Activated CD8-positive, alpha-beta memory T cell treated with anti-CD3 and anti-CD28 coated beads for 36 hours (primary cell): ENCODE results near the gene CTDSPL. TPM values are rescaled to one million over a fixed set of nuclear protein-coding genes. Genes with fewer than 3 reads are reported as not detected.

Experiments used
- CTCF ChIA-PET: fragments of 350-600 bp; sonication (Branson Sonifier 250); formaldehyde crosslinking; loops from one replicate; lab custom pipeline; 2021; ENCODE audit warnings: antibody characterized with exemption; lab: Charles Lee
- POLR2A ChIA-PET: fragments of 350-600 bp; sonication (Branson Sonifier 250); formaldehyde crosslinking; loops from one replicate; lab custom pipeline; 2021; ENCODE audit warnings: antibody characterized with exemption; lab: Charles Lee
- total RNA-seq, 2 experiments: library from RNA; stranded (reverse); gene quantifications; one replicate each; pipeline ENCODE4 v1.2.3, GENCODE V29; 2021

Gene CTDSPL
- total RNA-seq, 2 experiments from 2014 or later: 1.0 to 1.6 TPM

GRCh38 chr3:37852097-37852496, 9.6 kb upstream of the CTDSPL start:
- ChIA-PET CTCF (no interaction called here), POLR2A (no interaction called here)

GRCh38 chr3:37852771-37853170, 8.9 kb upstream of the CTDSPL start:
- ChIA-PET POLR2A (no interaction called here), CTCF (no interaction called here)

DNA sequence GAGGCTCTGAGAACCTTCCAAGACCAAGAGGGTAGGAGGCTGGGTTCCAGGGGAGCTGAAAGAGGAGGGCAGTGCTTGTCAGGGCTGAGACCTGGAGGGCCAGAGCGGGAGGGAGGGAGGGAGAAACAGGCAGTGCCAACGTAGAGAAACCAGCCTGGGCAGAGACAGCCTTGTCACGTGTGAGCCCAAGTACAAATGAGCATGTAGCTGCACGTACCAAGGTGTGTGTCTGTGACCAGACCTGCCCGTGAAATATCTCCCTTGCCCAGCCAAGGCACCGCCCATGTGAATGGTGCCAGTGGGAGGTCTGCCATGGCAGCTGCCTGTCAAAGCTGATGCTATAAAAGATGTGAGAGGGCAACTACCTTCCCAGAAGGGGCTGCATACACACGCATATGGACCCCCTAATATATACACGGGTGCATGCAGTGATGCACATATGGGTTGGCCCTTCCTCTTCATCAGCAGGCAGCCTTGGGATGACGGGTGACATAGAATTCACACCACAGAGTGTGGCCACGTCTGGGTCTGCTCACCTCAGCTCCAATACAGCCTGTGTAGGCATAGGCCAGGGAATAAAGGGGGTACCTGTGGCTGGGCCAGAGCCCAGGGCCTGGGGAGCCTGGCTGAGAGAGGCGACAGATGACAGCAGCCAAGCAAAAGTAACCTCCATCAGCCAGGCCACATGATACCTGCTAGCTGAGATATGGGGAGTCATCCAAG, 7.8 kb upstream of the CTDSPL start:
- ChIA-PET POLR2A (no interaction called here), CTCF (interaction anchor here (1.3 to 4.0 kb wide), 3 partner anchors 105 to 120 kb away, joined by 3 to 34 read pairs (median 29); no protein-coding TSS in a partner anchor)

DNA sequence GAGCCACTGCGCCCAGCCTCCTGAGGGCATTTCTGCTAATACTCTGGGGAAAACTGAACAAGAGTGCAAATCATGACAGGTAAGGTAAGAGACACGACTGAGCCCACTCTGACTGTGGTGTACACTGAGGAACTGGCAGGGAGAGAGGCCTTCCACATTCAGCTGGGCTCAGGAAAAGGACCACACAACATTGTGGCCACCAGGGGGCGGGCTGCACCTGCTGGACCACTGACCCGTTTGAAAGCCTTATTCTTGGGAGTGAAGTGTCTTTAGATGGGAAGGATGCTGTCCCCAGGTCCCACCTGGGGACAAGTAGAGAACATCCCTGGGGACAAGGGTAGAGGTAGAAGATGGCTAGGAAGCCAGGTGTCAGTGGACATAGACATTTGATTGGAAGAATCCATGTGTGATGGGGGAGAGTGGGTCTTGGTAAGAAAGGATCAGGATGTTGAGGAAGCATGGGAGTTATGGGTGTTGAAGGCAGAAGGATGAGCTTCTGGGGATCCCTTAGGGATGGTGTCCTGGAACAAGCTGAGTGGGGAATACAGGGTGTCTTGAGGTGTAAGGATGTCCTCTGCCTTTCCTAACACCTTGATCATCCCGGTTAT, 6.2 kb upstream of the CTDSPL start:
- CTCF ChIA-PET: interaction anchor here (0.6 to 4.0 kb wide), 10 partner anchors 9 to 140 kb away, joined by 3 to 34 read pairs (median 6); no protein-coding TSS in a partner anchor
- POLR2A ChIA-PET: no interaction called here

GRCh38 chr3:37856381-37856780, 5.3 kb upstream of the CTDSPL start:
- POLR2A ChIA-PET: no interaction called here
- CTCF ChIA-PET: interaction anchor here (0.7 to 4.0 kb wide), 8 partner anchors 8 to 117 kb away, joined by 3 to 34 read pairs (median 6); no protein-coding TSS in a partner anchor

DNA sequence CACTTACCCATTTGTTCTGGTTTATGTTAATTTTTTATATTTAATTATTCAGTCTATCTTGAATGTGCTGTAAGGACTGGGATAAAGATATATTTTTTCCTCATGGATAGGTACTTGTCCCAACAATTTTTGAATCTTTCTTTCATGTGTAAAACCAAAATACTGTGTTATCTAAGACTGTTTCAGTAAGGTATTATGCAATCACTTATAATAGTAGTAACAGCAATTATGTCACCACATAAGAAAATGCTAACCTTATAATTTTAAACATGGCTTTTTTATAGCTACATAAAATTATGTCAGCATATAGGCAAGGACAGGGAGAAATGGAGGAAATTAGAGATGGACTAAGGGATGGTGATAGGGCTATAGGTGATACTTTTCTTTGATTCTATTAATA, 2.9 kb upstream of the CTDSPL start:
- CTCF ChIA-PET: interaction anchor here (0.7 kb wide), 1 partner anchor 109 kb away, joined by 4 read pairs; no protein-coding TSS in a partner anchor

DNA sequence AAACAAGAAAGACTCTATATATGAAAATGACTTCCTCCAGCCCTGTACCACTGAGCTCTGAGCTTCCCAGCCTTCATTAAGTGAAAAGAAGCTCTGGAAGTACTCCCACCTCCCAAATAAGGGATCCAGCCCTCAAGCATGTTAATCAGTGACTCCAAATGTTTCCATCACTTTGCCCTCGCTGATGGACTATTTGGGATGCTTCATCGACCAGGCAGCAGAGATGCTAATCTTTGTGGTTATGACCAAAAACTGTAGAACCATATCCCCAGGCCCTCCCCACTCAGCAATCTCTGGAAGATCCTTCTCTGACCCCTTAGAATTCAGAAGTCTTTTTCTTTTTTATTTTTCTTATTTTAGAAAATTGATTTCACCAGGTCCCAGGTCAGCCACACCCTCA, 2.3 kb upstream of the CTDSPL start:
- CTCF ChIA-PET: no interaction called here
- POLR2A ChIA-PET: no interaction called here

More for the DNA sequence above, 2.9 kb upstream of the CTDSPL start:
- POLR2A ChIA-PET: no interaction called here

DNA sequence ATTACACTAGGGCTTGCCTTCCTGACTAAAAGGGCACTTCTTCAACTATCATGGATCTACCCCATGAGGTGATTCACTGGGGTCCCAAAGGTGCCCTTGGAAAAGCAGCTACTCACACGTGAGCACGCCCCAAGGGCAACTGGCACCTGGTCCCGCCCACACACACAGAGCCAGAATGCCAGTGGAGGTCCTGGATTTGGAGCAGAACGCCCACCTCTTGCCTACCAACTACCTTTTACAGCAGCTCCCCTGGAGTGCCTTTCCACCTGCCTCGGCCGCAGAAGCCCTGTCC, 1.8 kb upstream of the CTDSPL start:
- POLR2A ChIA-PET: no interaction called here
- CTCF ChIA-PET: no interaction called here

GRCh38 chr3:37862219-37862902, 681 bp downstream of the CTDSPL start:
- CTCF ChIA-PET: no interaction called here
- POLR2A ChIA-PET: no interaction called here

DNA sequence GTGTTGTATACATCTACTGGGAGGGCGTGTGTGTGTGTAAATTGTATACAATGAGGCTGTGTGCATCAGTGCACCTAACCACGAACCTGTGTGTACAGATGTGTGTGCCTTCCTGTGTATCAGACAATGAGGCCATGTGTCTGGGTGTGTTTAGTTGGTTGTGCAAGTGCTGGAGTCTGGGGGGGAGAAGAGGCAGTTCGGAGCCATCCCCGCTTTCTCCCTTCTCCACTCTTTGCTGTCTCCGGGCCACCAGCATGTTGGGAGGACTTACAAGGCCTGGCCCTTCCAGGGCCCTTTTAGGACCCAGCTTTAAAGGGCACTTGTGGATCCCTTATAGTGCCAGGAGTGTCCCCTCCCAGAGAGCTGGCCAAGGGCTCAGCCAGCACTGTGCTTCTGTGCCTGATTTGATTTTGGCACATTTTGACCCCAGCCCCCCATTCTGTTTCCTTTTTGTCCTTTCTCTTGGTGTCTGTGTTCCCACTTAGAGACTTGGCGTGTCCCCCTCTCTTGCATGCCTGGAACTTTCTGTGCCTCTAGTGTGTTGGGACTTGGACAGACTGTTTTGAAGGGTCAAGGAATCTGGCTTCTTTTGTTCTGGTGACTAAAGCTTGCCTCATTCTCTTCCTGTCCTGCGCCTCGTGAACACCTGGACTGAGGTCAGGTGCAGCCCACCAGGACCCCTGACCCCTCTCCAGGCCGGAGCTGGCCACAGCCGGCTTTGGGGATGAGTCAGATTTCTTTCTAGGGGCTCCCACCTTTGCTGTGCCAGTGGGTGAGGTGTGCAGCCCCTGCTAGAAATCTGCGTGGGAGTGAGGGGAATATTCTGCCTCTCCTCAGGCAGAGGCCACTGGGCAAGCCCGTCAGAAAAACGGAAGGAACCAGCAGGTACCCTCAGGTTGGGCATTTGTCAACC, 1.5 kb downstream of the CTDSPL start:
- CTCF ChIA-PET: interaction anchor here (1.3 kb wide), 1 partner anchor 7 kb away, joined by 3 read pairs; no protein-coding TSS in a partner anchor

DNA sequence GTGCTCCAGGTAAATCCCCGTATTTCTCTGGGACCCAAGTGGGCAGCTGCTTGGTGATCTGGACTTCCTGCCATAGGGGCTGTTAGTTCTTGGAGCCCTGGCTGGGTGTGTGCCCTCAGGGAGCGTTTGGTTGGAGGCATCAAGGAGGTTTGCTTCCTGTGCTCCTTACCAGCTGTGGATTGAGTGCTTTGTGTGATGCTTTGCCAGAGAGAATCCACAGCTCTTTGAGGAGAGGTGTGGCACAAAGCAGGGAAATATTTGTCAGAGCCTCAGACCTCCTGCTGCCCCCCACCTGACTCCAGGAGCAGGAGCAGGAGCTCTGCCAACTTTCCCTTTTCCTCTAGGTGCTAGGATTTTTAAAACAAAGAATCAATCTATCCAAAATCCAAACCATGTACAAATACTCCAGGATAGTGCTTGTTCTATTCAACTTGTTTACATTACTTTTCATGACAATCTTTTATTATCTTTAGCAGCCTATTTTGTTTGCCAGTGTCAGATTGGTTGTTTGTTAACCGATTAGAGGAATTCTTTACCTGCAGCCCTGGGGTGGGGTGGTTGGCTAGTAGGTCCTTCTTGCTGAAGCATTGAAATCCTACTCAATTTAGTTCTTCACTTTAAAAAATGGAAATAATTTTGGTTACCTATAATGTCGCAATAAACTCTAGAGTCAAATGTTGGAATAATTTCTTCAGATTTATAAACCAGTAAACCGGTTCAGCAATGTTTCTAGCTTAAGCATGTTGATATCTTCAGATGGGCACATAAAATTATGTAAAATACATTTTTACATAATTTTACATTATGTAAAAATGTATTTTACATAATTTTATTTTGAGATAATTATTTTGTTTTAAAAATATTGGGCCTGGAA, 2.5 kb downstream of the CTDSPL start:
- ChIA-PET POLR2A (no interaction called here), CTCF (interaction anchor here (1.3 kb wide), 1 partner anchor 8 kb away, joined by 3 read pairs; no protein-coding TSS in a partner anchor)

More for the DNA sequence above, 1.5 kb downstream of the CTDSPL start:
- POLR2A ChIA-PET: no interaction called here

GRCh38 chr3:37864904-37865303, 3.2 kb downstream of the CTDSPL start:
- ChIA-PET POLR2A (no interaction called here), CTCF (interaction anchor here (1.3 to 2.2 kb wide), 2 partner anchors 9 to 10 kb away, joined by 3 to 7 read pairs; no protein-coding TSS in a partner anchor)

DNA sequence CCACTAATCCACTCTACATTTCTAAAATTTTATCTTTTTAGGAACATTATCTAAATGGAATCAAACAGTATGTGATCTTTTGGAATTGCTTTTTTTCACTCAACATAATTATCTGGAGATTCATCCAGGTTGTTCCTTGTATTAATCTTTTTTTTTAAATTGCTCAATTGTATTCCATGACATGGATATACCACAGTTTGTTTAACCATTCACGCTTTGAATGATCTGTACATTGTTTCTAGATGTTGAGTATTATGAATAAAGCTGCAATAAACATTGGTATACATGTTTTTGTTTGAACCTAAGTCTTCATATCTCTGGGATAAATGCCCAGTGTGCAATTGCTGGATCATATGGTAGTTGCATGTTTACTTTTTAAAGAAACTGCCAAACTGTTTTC, 5.5 kb downstream of the CTDSPL start:
- CTCF ChIA-PET: interaction anchor here (2.2 kb wide), 1 partner anchor 12 kb away, joined by 7 read pairs; no protein-coding TSS in a partner anchor
- POLR2A ChIA-PET: no interaction called here

- ChIA-PET POLR2A (no interaction called here), CTCF (no interaction called here)
Measured at GRCh38 chr3:37871858-37872257, 10.2 kb downstream of the CTDSPL start.

GRCh38 chr3:37872413-37873160, 10.9 kb downstream of the CTDSPL start:
- CTCF ChIA-PET: no interaction called here
- POLR2A ChIA-PET: no interaction called here

- ChIA-PET POLR2A (no interaction called here), CTCF (interaction anchor here (0.7 kb wide), 1 partner anchor 99 kb away, joined by 3 read pairs; no protein-coding TSS in a partner anchor)
Measured at GRCh38 chr3:37876279-37876678, 14.6 kb downstream of the CTDSPL start.

DNA sequence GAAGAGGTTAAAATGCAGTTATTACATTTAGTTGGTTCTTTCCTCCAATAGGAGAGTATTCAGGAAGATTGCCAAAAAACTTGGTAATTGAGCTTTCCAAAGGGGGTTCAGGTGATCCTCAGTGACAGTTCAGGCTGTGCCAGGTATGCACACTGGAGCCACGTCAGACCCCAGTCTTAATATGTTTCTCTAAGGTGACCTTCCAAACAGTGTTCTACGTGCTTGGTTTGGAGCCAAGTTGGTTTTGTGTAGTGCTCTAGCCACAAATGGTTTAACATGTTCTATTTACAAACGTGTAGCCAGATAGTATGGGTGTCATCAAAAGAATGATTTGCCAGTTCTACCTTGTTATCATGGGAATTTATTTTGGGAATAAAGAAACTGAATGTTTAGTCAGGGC, 21.0 kb downstream of the CTDSPL start:
- ChIA-PET CTCF (interaction anchor here (0.7 kb wide), 1 partner anchor 271 kb away, joined by 3 read pairs; no protein-coding TSS in a partner anchor), POLR2A (no interaction called here)
